Measurements from ENCODE around the gene SSBP4. TPM values are rescaled to one million over a fixed set of nuclear protein-coding genes. Genes with fewer than 3 reads are reported as not detected.
"Not testable (repeated sequence)": the region's sequence is repeated elsewhere in the genome, so short reads cannot be mapped to it uniquely, and the experiment has no call there.

The SSBP4 gene
- total RNA-seq, 2 donors from 2014 or later: 54.4 to 56.9 TPM

DNA sequence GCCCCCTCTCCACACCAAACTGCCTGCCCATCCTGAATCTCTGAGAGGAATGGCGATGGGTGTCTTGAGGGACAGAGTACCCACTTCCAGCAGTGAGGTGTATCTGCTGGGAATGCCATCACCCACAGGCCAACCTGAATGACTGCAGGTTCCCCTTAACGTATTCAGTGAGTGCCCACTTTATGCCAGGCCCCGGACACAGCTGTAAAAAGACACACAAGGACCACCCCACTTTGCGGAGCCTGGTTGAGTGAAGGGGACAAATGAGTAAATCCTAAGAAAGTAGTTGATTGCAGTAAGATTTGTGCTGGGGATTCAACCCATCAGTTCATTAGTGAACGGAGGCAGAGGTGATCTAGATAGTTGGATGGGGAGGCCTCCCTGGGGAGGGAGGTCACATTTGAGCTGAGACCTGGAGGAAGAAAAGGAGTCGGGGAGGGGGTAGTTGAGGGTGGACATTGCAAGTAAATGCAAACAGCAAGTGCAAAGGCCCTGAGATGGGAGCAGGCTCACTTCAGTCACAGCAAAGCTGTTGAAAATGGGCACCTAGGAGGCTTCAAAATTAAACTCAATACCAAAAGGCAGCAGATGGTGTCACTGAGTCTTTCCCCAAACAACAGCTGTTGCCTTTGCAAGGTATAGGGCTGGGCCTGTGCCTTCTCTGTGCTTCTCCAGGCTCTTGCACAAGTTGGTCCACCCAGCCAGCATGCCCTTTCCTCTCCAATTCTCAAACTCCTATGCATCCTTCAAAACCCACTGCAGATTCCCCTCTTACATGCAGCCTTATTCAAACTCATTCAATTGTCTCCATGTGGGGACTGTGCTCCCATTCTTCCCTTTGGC, 28.9 kb upstream of the SSBP4 start:
- intact Hi-C loops (cut with DNase I): no loop called here

DNA sequence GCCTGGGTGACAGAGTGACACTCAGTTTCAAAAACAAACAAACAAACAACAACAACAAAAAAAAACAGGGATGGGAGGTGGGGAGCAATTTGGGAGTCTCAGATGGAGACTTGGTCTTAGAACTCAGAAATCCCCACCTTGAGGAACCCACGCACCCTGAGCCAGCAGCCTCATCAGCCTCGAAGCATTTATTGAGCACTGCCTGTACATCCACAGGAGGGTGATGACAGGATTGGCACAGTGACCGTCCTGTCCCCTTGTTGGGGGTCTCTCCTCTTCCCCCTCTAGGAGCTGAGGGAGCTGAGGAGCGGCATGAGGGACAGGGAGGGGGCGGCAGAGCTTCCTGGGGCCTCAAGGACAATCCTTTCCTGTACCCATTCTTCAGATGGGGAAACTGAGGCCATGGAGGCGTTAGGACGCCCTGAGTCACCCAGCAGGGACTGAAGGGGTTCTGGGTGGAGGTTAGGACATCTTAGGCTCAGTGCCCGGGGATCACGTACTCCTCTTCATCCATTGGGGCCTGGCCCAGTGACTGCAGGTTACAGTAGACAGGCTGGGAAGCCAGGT, 27.6 kb upstream of the SSBP4 start:
- intact Hi-C loops (cut with DNase I): no loop called here
- no peak for DNase-seq (ENCODE audit: low spot score)

More for the DNA sequence above, 28.9 kb upstream of the SSBP4 start:
- DNase-seq (ENCODE audit: low spot score): no peak

DNA sequence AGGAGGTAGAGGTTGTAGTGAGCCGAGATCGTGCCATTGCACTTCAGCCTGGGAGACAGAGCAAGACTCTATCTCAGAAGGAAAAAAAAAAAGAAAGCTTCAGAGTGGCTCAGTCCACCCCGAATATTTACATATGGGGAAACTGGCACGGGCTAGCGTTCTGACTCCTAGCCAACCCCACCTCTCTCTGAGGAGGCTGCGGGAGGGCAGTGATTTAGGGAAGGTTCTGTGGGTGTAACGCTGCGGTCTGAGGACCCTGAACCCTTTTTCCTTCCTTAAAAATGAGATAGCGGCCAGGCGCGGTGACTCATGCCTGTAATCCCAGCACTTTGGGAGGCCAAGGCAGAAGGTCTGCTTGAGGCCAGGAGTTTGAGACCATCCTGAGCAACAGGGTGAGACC, 26.8 kb upstream of the SSBP4 start:
- peak; percentile 87 for DNase-seq (ENCODE audit: low spot score)
- intact Hi-C loops (cut with DNase I): no loop called here

DNA sequence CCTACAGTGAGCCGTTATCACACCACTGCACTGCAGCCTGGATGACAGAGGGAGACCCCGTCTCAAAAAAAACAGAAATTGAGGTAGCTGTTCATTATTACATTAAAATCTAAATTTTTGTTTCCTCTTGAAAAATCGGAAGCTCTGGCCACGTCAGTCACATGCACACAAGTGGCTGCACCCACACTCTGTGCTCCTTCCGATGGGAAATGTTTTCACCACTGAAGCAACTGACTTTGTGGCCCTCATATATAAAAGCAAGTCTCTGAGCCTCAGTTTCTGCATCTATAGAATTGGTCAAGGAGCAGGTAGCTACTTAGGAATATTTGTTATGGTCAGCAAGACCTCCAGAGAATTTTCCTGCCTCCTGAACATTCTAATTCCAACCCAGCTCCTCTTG, 26.3 kb upstream of the SSBP4 start:
- intact Hi-C loops (cut with DNase I): no loop called here
- no peak for DNase-seq (ENCODE audit: low spot score)

DNA sequence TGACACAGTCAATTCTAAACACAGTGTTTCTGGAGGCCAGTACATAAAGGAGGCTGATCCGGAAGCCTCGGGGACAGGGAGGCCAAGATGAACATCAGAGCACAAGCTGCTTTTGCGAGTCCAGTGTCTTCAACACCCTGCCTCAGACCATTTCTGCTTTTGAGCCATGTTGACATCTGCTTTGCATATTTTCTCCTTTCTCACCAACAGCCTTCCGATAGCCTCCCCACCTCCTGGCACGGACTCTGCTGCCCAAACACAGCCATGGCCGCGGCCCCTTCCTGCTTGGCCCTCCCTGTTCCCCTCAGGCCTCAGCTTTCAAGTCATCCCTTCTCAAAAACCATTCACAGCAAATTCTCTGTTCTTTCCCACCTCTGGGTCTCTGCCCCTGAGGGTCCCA, 25.4 kb upstream of the SSBP4 start:
- DNase-seq (ENCODE audit: low spot score): no peak
- intact Hi-C loops (cut with DNase I): no loop called here

DNA sequence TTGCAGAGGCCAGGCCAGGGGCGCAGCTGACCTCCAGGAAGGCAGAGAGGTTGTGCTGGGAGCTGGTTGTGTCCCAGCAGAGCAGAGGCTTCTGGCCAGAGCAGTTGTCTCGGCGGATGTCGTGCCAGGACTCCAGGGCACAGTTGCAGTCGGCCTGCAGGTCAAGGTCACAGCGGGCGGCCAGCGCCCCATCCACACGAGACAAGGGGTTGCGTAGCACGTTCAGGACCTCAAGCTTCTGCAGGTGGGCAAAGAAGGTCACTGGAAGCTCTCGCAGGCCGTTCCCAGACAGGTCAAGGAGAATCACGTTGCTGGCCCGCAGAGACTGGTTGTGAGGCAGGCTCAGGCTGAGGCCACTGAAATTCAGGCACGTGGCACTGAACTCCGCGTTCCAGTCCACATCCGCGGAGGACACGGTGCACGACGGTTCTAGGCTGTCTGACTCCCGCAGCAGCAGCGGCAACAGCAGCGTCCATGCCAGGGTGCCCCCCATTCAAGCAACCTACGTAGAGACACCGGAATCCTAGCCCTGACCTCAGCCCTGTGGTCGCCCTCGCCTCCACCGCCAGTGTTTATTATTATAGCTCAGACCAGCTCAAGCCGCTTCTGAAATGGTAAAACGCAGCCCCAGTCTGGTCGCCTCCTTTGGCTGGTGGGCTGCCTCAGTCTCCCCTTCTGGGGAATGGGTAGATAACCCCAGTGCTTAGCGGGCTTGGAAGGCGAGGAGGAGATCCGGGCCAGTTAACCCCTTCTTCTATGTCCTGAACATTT, 22.5 kb upstream of the SSBP4 start:
- intact Hi-C loops (cut with DNase I): no loop called here
- DNase-seq (ENCODE audit: low spot score): no peak

DNA sequence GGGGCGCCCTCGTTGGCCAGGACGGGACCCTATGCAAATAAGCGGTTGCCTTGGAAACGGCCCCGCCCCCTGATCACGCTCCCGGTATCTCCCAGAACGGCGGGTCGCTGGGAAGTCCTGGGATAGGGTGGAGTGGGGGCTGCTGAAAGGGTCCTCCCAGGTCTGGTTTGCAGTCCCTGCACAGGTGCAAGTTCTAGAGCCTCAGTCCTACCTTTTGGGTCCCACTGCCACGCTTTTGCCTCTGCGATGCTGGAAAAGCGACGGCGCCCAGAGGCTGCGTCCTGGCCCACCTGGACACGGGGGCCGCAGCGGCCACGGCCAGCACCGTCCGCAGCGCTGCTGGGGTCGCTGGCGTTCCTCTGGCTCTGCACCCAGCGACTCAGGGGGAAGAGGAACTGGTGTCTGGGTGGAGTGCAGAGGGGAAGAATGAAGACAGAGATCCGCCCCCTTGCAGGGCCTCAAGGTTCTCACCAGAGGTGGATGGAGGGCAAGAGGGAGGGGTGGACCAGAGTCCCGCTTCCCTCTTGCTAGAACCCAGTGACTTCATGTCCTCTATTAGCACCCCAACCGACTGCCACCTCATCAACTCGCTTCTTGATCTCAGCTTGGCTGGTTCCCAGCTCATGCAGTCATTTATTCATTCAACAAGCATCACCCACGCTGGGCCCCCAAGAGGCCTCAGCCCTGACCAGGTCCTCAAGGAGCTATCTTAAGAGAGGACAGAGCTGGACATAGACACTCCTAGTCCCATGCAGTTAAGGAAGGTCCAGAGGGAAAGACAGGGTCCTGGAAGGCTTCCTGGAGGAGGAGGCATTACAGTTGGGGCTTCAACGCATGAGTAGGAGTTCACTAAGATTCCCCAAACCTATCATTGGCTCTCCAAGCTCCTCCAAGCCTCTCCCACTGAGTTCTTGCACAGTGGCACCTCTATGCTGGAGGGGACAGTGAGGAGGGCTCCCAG, 21.7 kb upstream of the SSBP4 start, which contains the start of gene LRRC25:
Gene LRRC25 (minus strand): TSS at position 381 of the 961 bp plus-strand sequence. CDS start 659 bp downstream, outside the sequence.
- DNase-seq (ENCODE audit: low spot score): peak; percentile 88
- intact Hi-C loops (cut with DNase I): no loop called here

DNA sequence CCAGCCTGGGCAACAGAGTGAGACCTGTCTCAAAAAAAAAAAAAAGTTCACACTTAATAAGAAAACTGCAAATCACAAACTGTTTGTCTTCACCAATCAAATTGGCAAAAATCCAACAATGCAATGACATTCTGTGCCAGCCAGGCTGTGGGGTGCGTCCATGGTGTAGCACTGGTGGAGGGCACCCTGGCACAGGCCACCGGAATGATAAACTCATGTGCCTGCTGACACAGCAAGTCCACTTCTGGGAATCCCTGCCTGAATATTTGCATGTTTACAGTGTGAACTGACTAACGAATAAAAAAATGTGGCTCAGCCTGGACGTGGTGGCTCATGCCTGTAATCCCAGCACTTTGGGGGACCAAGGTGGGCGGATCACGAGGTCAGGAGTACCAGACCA, 20.2 kb upstream of the SSBP4 start:
- intact Hi-C loops (cut with DNase I): no loop called here
- DNase-seq (ENCODE audit: low spot score): no peak

DNA sequence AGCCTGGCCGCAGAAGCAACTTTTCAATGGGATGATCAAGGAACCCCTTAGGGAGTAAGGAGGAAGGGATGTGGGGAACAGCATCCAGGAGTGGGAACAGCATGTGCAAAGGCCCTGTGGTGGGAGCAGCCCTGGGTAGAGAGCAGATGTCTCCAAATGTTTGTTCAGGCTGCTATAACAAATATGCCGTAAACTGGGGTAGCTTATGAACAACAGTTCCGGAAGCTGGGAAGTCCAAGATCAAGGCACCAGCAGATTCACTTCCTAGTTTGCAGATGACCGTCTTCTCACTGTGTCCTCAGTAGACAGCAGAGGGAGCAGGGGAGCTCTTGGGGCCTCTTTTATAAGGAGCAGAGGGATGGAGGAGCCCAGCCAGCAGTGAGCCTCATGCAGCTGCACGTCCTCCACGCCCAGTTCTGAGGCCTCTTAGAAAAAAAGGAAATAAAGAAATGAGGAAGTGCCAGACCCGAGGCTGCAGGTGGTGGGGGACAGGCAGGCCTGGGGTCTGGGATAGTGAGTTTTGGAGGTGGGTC, 17.6 kb upstream of the SSBP4 start:
- peak; percentile 92 for DNase-seq (ENCODE audit: low spot score)
- intact Hi-C loops (cut with DNase I): loop anchor here in 1 of 2 donors (10.0 kb wide), 1 partner anchor 47 kb away; no protein-coding TSS in a partner anchor

DNA sequence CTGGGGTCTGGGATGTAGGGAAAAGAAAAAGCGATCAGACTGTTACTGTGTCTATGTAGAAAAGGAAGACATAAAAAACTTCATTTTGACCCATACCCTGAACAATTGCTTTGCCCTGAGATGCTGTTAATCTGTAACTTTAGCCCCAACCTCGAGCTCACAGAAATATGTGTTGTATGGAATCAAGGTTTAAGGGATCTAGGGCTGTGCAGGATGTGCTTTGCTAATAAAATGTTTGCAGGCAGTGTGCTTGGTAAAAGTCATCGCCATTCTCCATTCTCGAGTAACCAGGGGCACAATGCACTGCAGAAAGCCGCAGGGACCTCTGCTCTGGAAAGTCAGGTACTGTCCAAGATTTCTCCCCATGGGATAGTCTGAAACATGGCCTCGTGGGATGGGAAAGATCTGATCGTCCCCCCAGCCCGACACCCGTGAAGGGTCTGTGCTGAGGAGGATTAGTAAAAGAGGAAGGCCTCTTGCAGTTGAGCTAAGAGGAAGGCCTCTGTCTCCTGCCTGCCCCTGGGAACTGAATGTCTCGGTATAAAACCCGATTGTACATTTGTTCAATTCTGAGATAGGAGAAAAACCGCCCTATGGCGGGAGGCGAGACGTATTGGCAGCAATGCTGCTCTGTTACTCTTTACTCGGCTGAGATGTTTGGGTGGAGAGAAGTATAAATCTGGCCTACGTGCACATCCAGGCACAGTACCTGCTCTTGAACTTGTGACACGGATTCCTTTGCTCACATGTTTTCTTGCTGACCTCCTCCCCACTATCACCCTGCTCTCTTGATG, 16.5 kb upstream of the SSBP4 start:
- DNase-seq (ENCODE audit: low spot score): not testable (repeated sequence)
- intact Hi-C loops (cut with DNase I): loop anchor here in 1 of 2 donors (10.0 kb wide), 1 partner anchor 48 kb away; no protein-coding TSS in a partner anchor

DNA sequence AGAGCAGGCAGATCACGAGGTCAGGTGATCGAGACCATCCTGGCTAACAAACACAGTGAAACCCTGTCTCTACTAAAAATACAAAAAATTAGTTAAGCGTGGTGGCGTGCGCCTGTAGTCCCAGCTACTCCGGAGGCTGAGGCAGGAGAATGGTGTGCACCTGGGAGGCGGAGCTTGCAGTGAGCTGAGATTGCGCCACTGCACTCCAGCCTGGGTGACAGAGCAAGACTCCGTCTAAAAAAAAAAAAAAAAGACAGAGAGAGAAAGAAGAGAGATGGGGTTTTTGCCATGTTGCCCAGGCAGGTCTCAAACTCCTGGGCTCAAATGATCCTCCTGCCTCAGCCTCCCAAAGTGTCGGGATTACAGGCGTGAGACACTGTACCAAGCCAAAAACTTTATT, 13.4 kb upstream of the SSBP4 start:
- intact Hi-C loops (cut with DNase I): loop anchor here in 1 of 2 donors (10.0 kb wide), 1 partner anchor 51 kb away; no protein-coding TSS in a partner anchor
- DNase-seq (ENCODE audit: low spot score): not testable (repeated sequence)

DNA sequence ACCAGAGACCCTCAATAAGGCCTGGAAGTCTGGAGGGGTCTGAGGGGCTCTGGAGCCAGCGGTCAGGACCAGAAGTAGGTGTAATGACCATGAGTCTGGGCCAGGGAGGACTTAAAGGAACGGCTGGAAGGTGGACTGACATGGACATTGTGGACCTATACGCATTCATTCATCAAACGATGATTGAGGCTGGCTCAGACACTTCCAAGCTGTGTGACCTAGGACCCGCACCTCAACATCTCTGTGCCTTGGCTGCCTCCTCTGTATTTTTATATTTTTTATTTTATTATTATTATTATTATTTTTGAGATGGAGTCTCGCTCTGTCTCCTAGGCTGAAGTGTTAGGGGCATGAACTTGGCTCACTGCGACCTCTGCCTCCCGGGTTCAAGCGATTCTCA, 12.4 kb upstream of the SSBP4 start:
- no peak for DNase-seq (ENCODE audit: low spot score)
- intact Hi-C loops (cut with DNase I): loop anchor here in 1 of 2 donors (10.0 kb wide), 1 partner anchor 52 kb away; no protein-coding TSS in a partner anchor

DNA sequence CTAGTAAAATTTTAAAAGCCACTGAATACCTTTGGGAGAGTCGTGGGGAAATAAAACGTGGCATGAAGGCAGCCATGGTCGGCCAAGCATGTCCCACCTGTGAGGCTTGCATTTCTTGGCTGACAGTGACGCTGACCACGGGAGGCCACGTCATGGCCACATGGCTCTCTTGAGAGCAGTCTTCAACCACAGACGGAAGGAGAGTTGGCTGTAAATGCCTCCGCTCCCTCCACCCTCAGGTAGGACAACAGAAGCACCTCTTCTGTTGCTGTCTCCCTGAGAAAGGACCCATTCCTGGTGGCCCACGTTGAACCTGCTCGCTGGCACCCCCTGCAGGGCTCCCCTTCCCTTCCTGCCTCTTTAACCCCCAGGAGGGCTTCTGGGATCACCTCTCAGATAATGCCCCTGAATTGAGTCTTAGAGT, 11.1 kb upstream of the SSBP4 start:
- intact Hi-C loops (cut with DNase I): loop anchor here in 1 of 2 donors (10.0 kb wide), 1 partner anchor 53 kb away; no protein-coding TSS in a partner anchor
- DNase-seq (ENCODE audit: low spot score): peak; percentile 80

DNA sequence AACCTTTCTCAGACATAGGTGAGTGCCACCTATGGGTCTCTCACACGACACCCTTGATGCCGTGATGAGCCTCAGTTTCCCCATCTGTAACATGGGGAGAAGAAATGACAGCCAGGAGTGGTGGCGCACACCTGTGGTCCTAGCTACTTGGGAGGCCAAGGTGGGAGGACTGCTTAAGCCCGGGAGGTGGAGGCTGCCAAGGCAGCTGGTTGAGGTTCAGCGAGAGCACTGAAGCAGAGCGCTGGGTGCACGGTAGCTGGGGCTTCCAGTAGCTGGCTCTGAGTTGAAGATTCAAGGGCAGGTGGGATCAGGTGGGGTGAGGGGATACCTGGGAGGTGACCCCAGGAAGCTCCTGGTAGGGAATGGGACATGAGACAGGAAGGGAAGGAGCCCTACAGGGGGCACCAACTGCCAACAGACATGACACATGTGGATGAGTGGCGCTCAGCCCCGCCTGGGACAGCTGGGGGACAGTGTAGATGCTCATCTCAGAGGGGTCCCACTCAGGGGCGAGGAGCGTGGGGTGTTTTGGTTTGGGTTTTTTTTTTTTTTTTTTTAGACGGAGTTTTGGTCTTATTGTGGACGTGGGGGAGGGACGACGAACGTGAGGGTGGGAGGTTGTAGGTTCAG, 6.5 kb upstream of the SSBP4 start:
- intact Hi-C loops (cut with DNase I): loop anchor here (5.0 to 10.0 kb wide), 3 partner anchors 65 to 948 kb away; partner anchors contain the start of genes IQCN (in 1 of the 2) and NXNL1 (in 1 of the 2)
- DNase-seq (ENCODE audit: low spot score): no peak

DNA sequence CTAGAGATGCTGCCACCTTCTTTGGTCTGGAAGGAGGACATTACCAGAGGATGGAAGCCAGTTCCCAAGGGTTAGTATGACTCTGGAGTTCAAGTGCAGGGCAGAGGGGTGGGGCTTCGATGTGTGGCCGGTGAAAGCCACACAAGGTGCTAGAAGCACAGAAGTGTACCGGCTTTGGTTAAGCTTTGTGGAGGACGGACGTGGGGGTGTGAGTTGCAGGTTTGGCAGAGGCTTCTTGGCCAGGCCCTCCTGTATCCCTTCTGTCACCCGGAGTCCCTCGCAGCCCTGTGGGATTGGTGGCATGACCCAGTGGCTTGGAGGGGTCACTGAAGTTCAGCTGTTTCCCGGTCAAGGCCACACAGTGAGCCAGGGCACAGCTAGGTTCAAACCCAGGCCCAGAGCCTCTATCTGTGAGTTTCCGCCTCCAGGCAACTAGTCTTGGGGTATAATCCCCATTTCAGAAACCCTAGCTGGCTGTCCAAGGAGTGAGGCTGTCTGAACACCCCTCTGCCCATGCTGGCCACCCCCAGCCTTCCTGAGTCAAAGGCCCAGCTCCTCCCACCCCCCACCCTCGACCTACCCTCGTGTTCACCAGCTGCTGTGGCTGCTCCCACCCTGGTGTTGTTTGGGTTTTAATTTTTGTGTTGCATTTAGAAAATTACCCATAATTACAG, 4.6 kb upstream of the SSBP4 start:
- DNase-seq (ENCODE audit: low spot score): no peak
- intact Hi-C loops (cut with DNase I): loop anchor here (5.0 to 10.0 kb wide), 3 partner anchors 67 to 950 kb away; partner anchors contain the start of genes IQCN (in 1 of the 2) and NXNL1 (in 1 of the 2)

Data from posterior vena cava (tissue), 2 donors.